DLD1 (cell line): ENCODE measurements around the gene FANCC.

Source experiments
- in situ Hi-C: cut with HindIII; loops from 2 replicates; pipeline ENCODE4 v1.10.0; 2017; ENCODE audit warnings: low sequenced_read_pairs

Gene FANCC

GRCh38 chr9:95077053-95077765, 240.3 kb downstream of the FANCC start:
- in situ Hi-C loops, result no loop called here

GRCh38 chr9:95076696-95077052, 240.8 kb downstream of the FANCC start:
- in situ Hi-C loops, result no loop called here

DNA sequence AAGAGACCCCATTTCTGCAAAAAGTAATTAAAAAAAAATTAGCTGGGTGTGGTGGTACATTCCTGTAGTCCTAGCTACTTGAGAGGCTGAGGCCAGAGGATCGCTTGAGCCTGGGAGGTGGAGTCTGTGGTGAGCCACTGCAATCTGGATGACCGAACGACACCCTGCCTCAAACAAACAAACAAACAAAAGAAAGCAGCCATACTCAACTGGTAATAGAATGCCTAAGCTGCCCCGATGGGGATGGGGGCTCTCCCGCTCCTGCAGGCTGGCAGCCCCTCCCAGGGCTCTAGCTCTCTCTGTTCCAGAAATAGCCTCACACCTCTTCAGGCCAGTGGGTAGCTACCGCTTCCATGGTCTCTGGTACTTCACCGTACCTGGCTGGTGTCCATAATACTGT, 241.8 kb downstream of the FANCC start:
- in situ Hi-C loops, result no loop called here

DNA sequence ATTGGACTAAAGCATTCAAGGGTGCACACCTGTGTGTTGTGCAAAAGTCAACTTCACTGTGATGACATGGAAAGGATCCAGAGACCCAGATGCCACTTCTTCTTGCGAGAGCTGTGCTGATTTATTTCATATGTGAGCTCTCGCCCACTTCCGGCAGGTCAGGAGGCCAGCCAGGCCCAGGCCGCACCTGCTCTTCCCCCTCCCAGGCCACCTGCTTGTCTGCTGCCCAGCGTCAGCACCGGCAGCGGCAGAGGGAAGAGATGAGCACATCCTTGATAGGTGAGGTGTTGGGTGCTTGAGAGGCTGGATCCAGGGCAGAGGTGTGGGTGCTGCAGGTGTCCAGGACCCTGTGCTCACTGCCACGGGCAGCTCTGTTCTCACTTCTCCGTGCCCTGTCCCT, 242.9 kb downstream of the FANCC start:
- in situ Hi-C loops, result no loop called here

DNA sequence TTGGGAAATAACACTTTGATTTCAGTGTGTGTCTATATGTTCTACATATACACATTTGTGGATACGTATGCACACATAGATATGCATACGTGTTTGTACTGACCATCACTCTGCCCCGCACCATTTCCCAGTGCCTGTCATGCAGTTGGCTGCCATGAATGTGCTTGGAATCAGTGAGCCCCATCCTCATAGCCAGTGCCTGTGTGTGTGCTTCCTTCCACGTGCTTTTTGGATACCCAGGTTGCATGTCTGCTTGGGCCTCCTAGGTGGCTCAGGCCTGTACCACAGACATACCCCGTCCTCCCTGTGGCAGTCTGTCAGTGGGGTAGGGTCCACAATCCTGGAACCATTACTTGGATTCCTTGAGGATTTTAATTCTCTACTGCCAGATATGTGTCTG, 243.6 kb downstream of the FANCC start:
- in situ Hi-C loops, result no loop called here

DNA sequence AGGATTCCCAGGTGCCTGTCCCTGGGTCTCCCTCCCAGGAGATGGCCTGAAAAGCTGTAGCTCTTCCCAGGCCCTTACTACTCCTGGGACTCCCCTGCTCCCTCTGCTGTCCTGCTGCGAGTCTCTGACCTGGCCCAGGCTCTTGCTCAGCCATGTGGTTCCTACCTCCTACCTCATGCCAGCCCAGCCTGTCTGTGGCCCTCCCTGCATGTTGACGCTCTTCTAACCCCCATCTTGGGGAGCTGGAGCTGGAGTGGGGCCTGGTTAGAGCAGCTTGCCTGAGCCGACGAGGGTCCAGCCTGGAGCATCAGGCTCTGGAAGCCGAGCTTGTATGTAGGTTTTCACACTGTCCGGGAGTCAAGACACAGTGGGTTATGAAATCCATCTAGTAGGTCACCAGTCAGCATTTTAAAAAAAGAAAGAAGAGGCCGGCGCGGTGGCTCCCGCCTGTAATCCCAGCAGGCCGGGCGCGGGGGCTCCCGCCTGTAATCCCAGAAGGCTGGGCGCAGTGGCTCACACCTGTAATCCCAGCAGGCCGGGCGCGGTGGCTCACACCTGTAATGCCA, 244.4 kb downstream of the FANCC start:
- in situ Hi-C loops, result no loop called here

DNA sequence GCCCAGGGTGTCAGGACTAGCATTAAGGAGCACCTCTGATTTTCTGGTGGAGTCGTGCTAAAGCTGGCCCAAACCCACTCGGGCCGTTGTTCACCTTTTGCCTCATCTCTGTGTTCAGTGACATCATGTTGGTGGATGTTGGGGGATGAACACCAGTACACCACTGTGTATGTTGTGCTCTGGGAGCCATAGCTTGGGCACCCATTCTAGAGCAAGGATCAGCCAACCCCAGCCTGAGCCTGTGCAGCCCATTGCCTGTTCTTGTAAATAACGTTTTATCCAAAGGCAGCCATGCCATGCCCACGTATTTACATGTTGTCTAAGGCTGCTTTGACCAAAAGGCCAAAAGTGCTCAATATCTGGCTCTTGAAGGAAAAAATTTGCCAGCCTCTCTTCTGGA, 245.6 kb downstream of the FANCC start:
- in situ Hi-C loops, result no loop called here

DNA sequence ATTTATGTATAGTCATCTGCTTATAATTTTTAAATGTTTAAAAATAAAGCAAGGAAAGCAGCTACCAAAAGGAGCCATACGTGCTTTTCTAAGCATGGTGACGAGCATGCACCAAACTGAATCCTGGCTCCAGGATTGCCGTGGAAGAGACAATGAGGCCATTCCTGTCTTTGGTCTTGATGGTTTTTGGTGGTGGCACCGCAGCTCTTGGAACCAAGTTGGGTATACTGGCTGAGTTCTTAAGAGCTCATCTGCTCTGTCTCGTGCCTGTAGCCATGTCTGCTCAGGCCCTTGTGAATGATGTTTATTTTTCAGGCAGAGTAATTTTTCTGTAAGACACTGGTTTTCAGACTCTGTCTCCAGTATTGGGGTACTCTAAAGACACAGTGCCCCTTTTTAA, 246.1 kb downstream of the FANCC start:
- in situ Hi-C loops, result no loop called here

DNA sequence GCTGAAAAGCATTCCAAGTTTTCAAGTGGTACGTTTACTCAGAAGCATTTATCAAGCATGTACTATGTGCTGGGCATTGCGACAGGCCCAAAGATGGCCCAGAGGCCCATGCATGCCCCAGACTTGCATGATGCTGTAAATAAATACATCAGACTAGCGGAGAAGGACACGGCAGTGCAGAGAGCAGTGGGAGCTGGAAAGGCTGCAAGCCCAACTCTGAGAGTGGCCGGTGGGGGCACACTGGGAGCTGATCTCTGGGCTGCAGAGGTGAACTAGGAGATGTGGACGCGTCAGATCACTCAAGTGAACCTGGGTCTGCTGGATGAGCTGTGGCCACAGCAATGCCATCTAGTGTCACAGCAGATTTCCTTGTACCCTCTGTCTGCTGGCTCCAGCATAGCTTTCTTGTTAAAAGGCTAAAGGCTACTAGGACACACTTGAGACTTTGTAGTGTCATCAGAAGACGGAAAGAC, 246.9 kb downstream of the FANCC start:
- in situ Hi-C loops, result no loop called here

GRCh38 chr9:95067897-95068296, 249.6 kb downstream of the FANCC start:
- in situ Hi-C loops, result no loop called here

- in situ Hi-C loops, result no loop called here
Measured at GRCh38 chr9:95067057-95067456, 250.5 kb downstream of the FANCC start.

- in situ Hi-C loops, result no loop called here
Measured at GRCh38 chr9:95065224-95065623, 252.3 kb downstream of the FANCC start.

DNA sequence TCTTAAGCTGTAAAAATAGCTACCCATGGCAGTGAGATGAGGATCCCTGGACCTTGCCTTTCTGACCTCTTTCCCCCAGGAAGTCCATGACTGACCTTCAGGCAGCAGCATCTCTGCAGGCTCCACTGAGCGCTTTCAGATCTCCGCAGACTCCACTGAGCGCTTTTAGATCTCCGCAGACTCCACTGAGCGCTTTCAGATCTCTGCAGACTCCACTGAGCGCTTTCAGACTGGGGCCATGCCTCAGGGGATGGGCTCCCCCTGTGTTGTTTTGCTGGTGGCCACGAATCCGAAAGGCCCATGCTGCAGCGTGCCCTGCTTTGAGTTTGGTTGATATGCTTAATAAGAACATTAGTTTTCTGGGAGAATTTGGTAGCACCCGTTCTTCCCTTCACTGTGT, 254.2 kb downstream of the FANCC start:
- in situ Hi-C loops, result no loop called here

- in situ Hi-C loops, result no loop called here
Measured at GRCh38 chr9:95062596-95063065, 254.9 kb downstream of the FANCC start.

- in situ Hi-C loops, result no loop called here
Measured at GRCh38 chr9:95061916-95062595, 255.5 kb downstream of the FANCC start.

DNA sequence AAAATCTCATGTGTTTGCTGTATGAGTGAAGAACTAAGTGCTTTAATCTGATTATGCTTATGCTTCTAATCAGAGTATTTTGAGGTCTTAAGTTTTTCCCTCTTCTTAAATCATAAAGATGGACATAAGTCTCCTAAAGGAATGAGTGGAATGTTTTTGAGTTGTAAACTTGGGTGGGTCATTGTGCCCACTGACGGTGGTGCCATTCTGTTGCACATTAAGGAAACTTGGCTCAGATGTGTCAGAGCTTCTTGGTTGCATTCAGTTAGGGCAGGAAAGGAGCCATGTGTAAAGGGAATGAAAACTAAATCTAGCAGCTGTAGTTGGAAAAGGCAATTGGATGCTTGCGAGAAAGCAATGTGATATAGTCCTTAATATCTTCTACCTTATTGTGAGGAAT, 256.6 kb downstream of the FANCC start:
- in situ Hi-C loops, result no loop called here

GRCh38 chr9:95060234-95060633, 257.3 kb downstream of the FANCC start:
- in situ Hi-C loops, result no loop called here

GRCh38 chr9:95058795-95059386, 258.6 kb downstream of the FANCC start:
- in situ Hi-C loops, result no loop called here

DNA sequence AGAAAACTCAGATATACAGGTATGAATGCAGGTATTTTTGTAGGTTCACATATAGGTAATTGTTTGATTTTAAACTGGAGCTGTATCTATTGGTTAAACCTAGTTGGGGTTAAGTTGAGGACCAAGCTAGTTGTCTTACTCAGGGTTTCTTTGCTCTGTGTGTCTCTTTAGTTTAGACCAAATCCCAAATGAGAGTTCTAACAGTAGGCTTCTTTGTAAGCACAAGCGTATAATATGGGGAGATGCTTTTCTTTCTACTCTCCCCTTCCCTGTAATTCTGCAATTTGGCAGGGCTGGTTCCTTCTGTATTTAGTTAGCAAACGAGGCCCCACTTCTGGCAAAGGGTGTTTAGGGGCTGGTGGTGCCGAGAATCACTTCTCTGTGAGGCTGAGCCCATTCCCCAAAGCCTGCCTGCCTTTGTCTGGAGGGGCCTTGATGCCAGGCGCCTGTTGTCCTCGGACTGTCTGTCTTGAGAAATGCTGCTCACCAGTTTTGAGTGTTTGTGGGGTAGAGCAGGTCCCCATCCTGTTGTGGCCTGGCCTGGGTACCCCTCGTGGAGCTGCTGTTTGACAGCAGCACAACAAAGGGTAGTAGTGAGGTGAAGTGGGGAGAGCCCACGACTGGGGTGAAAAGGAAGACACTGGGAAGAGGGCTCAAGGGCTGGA, 259.3 kb downstream of the FANCC start:
- in situ Hi-C loops, result no loop called here

DNA sequence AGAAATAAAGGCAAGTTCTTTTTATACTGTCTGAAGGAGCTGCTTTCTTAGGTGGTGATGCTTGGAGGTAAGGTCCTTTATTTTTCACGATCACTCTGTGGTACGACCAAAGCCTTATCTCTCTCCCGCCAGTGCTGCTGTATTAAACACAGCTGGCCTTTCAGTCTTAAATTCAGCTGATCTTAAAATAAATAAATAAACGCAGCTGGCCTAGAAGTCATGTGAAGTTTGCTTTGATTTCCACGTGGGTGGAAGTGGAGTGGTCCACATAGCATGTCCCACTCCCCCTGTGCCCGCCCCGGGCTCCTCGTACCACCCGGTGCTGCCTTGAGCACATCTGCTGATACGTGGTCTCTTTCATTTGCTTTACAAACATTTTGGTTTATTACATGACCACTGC, 260.4 kb downstream of the FANCC start:
- in situ Hi-C loops, result no loop called here

GRCh38 chr9:95055851-95056551, 261.5 kb downstream of the FANCC start:
- in situ Hi-C loops, result no loop called here
